GM19324 (cell line): ENCODE results near the gene DNAI4.
"Not testable (repeated sequence)": the region's sequence is repeated elsewhere in the genome, so short reads cannot be mapped to it uniquely, and the experiment has no call there.

Experiments used
- ATAC-seq: cut with Tn5 transposase; IDR thresholded peaks from one replicate; pipeline ENCODE4 v1.9.1; 2021; ENCODE audit warnings: mild to moderate bottlenecking, moderate library complexity; ENCODE audit not compliant: unreplicated experiment, low FRiP score

The DNAI4 gene, protein sequence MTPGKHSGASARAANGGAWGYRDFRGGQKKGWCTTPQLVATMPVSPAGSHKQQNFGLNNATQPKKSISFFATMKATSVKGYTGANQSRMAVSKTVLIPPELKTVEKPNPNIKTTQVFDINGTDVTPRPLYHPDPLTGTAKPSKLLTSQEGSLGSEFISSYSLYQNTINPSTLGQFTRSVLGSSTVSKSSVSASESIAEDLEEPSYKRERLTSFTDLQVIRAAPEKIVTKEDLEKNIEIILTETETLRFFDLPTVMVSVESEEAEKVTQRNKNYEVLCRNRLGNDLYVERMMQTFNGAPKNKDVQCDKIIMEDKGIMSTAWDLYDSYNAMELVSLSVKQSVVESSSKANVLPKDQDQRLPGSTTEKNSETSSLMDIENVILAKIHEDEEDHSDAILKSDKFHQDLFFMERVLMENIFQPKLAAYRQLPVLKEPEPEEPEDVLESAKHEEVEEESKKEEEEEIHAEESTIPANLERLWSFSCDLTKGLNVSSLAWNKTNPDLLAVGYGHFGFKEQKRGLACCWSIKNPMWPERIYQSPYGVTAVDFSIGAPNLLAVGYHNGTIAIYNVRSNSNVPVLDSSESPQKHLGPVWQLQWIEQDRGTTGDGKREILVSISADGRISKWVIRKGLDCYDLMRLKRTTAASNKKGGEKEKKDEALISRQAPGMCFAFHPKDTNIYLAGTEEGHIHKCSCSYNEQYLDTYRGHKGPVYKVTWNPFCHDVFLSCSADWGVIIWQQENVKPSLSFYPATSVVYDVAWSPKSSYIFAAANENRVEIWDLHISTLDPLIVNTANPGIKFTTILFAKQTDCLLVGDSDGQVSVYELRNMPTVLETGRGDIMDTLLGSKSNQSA

DNA sequence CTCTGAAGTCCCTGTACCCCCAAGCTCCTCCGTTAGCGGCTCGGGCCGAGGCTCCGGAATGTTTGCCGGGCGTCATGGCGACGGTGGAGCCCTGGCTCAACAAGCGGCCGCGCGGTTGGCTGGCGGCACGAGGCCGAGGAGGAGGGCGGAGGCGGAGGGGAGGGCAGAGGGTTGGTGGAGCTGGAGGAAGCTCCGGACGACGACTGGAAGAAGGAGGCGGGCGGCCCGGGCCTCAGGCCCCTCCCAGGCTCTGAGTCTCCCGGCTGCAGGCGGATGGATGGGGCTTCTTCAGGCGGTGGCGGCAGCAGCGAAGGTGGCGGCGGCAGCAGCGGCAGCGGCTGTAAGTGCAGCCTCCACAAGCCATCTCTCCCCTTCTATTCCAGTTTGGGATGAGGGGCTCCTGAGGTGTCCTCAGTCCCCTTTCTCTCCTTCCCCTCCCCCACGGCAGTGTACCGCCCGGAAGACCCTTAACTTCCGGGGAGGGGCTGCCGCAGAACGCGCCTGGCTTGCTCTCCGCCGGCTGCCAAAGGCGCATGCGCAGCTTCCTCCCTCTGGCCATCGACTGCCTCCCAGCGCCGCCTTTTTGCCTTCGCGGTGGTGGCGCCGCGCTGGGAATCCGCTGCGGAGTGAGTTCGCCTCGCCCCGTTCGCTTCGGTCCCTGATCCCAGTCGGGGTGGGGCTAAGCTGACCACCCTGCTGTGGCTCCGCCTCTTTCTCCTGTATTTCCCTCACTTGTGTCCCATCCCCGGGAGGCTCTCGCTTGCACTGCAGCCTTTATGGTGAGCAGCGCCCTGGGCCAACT is at the start of gene DNAI4, which contains the start of gene MIER1:
DNAI4 (minus strand) TSS at position 101 of the 802 bp plus-strand sequence; CDS start at position 76, 25 bp downstream.
MIER1 (plus strand) TSS at position 235 of the 802 bp plus-strand sequence; CDS start at position 274, 39 bp downstream.
- ATAC-seq, result peak; percentile 98

DNA sequence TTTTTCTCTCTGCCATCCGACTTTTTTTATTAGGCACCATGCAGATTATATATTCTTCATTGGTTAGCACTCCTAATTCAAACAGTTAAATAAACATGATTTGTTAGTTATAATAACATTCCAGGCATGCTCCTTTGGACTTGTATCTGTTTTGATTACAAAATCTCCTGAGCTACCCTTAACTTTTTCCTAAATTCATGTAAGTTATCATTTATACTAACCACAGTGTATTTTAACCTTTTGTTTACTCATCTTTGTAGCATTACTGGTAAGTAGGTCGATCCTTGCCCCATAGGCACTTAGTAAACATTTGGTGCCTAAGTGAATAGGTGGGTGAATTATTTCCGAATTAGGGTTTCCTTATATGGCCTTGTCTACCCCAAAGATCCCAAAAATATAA is 43.9 kb upstream of the DNAI4 start:
- no peak for ATAC-seq

DNA sequence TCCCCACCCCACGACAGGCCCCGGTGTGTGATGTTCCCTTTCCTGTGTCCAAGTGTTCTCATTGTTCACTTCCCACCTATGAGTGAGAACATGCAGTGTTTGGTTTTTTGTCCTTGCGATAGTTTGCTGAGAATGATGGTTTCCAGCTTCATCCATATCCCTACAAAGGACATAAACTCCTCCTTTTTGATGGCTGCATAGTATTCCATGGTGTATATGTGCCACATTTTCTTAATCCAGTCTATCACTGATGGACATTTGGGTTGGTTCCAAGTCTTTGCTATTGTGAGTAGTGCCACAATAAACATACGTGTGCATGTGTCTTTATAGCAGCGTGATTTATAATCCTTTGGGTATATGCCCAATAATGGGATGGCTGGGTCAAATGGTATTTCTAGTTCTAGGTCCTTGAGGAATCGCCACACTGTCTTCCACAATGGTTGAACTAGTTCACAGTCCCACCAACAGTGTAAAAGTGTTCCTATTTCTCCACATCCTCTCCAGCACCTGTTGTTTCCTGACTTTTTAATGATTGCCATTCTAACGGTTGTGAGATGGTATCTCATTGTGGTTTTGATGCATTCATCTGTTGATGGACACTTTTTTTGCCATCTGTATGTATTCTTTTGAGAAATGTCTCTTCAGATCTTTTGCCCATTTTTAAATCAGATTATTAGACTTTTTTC is 41.7 kb upstream of the DNAI4 start:
- not testable (repeated sequence) for ATAC-seq

DNA sequence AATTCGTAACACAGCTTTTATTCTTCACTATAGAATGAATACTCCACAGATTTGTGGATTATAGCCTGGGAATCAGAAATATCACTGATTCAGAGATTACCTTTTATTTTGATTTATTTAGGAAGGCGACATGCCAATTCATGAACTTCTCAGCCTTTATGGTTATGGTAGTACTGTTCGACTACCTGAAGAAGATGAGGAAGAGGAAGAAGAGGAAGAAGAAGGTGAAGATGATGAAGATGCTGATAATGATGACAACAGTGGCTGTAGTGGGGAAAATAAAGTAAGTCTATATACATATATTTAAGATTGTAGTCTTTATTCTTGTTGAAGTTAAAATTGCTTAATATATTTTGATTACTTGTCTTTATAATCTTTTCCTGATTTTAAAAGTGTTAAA is 33.3 kb upstream of the DNAI4 start:
- no peak for ATAC-seq

DNA sequence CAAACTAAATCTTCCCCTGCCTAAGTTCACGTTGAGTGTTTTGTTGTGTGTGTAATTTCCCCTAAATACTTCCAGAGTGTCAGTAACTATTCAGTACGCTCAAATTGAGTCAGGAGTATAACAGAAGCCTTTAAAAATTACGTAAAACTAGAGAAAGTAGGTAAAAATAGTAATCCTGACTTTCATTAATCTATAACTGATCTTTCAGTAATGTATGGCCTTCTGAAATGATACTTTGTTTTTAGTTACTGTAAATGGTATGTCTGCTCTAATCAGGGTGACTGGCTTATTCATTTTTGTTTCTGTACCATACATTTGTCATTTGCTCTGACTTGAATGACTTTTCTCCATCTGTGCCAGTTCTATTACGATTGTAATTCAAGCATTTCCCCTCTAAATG is 29.6 kb upstream of the DNAI4 start:
- no peak for ATAC-seq

DNA sequence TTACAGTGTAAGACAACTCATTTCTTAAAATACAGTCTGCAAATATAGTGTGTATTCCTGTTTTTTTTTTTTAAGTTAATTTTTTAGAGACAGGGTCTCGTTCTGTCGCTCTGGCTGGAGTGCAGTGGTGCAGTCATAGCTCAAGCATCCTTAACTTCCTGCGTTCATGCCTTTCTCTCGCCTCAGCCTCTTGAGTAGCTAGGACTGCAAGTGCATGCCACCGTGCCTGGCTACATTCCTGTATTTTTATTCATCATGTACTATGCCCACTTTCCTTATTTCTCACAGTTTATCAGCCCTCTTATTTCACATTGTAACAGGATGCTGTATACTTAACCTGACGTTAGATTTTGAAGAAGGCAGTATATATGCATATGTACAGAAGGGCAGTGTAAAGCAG is 26.9 kb upstream of the DNAI4 start:
- no peak for ATAC-seq

DNA sequence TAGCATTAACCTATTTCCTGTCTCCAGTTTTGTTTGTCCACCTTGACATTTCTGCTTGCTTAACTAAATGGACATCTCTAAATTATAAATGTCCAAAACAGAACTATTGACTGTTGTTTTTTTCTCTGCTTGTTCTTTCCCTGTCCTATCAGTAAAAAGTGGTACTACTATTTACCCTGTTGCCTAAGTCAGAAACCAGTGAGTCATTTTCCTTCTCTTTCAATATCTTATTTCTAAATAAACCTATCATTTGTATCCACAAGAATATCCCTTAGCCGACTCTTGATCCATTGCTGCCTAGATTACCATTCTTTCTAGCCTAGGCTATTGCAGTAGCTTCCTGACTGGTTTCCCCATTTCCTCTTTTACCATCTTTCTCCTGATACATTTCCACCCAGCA is 22.6 kb upstream of the DNAI4 start:
- ATAC-seq, result no peak

DNA sequence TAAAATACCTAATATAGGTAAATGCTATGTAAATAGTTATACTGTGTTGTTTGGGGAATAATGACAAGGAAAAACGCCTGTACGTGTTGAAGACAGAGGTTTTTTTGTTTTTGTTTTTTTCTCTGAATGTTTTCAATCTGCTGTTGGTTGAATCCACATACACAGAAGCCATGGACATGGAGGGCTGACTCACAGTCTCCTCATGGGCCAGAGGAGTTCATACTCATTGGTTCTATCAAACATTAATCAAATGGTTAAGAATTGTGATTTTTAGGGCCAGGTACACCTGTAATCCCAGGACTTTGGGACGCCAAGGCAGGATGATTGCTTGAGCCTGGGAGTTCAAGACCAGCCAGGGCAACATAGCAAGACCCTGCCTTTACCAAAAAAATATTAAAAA is 20.7 kb upstream of the DNAI4 start:
- no peak for ATAC-seq

DNA sequence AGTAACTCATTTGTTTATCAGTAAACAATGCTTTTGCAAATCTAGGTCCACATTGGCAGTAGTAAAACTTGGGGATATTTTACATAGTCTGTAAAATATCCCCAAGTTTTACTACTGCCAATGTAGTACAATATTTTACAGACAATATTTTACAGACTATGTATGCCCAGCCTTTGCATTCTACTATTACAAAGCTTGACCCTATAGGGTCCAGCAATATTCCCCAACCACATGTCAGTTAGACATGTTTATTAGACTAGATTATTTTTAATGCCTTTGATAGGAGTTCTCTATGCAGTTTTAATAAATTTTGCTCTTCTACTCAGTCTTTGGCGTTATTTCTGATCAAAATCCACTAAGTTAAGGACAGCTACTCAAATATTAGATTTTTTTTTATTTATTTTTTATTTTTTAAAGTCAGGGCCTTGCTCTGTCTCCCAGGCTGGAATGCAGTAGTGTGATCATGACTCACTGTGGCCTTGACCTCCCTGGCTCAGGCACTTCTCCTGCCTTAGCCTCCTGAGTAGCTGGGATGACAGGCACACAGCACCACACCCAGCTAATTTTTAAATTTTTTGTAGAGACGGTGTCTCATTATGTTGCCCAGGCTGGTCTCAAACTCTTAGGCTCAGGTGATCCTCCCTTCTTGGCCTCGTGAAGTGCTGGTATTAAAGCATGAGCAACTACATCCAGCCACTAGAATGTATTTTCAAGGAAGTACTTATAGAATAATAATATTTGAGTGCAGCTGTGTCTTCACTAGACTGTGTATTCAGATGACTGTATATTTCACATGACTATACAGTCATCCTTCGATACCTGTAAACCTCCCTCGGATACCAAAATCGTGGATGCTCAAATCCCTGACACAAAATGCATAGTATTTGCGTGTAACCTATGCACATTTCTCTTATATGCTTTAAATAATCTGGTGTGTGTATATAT is 19.9 kb upstream of the DNAI4 start:
- no peak for ATAC-seq

DNA sequence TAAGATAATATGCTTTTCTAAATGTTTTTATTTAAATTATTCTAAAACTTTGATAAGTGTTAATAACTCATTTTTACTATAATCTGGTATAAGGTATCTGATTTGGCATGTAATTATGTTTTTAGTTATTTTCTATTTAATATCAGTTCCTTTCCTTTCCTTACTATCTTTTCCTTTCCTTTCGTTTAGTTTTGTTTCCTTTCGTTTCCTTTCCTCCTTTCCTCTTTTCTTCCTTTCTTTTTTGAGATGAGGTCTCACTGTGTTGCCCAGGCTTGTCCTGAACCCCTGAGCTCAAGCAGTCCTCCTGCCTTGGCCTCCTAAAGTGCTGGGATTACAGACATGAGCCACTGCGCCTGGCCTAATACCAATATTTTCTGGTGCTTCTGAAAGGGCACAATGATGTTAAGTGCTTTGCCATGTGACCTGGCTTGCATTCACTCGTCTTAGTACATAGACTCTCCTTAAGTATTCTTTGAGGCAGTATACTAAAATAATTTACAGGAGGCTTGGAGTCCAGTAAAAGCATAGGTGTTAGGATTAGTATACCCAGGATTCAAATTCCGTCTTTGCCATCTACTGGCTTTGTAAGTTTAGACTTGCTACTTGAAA is 18.8 kb upstream of the DNAI4 start:
- no peak for ATAC-seq

DNA sequence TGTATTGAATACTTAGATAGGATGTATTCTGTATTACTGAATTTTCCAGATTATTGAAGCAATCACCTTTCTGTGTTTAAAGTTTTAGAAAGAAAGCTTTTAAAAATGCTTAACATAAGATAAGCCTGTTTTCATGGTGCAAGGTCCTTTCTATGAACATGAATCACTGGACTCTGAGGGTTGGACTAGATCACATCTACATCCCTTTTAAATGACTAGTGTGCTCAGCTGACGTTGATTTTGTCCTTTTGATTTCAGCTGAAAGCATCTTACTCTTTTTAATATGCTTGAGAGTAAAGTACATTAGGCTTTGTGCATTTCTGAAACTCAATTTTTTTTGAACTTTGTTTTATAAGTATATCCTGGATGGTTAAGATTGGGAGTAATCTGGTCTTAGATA is 16.3 kb upstream of the DNAI4 start:
- ATAC-seq, result no peak

DNA sequence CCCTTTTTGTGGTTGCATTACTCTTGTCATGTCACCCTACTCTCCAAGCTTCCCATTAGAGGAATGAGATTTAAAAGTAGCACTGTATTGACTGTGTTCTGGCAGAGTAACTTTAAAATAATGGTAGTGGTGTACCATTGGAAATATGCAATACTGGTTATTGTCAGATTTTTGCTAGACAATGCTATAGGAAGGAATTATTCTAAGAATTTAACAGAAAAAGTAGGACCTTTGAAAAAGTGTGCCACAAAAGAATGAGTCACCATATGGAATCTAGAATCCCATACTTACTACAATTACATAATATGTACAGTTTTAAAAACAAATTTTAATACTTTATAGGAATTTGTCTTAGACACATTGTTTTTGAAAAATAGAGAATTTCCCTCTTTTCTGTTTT is 14.0 kb upstream of the DNAI4 start:
- ATAC-seq, result no peak

DNA sequence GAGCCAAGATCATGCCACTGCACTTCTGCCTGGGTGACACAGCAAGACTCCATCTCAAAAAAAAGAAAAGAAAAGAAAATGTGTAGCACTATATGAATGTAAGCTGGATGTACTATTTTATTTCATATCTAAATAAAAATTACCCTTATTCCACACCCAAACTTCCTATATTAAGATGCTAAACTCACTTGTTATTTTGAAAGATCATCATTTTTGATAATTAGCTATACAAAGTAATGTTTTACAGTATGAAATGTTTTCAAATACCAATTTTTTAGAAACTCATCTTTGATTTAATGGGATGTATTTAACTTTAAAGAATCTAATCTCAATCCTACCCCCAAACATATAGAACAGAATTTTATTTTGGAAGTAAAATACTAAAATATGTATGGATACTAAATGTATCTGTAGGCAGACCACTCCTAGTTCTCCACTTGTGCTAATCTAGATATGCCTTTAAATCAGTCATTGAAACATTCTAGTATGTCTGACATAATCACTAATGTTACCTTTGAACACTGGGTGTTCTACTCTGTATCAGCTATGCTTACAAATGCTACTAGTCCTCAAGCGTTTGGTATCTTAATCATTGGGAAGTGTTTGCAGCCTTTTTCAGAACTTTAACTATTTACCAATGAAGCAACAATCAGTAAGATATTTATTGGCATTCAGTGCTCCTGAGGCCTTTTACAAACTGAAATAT is 13.0 kb upstream of the DNAI4 start:
- no peak for ATAC-seq

DNA sequence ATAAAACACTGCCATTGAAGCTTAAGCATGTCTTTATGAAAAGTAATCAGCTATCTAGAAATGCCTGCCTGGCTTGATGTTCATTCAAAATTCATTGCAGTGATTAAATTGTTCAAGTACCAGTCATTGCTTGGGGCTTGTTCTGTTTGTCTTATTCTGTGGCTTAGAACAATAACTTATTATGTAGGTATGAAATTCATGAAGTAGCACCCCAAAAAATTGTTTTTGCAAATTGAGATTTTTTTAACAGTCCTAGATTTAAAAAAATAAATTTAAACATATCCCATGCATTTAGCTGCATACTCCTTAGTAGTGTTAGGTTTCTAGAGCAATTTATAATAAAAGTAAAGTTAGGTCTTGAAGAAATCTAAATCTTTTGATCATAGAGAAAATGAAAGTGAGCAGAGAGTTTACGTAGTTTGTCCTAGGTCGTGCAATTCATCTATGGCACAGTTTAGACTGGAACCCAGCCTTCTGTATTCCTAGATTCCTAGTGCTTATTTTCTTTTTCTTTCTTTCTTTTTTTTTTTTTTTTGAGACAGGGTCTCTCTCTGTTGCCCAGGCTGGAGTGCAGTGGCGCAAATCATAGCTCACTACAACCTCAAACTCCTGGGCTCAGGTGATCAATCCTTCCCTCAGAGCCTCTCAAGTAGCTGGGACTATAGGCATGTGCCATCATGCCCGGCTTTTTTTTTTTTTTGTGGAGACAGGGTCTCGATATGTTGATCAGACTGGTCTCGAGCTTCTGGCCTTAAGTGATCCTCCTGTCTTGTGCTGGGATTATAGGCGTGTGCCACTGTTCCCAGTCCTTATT is 9.4 kb upstream of the DNAI4 start:
- no peak for ATAC-seq

DNA sequence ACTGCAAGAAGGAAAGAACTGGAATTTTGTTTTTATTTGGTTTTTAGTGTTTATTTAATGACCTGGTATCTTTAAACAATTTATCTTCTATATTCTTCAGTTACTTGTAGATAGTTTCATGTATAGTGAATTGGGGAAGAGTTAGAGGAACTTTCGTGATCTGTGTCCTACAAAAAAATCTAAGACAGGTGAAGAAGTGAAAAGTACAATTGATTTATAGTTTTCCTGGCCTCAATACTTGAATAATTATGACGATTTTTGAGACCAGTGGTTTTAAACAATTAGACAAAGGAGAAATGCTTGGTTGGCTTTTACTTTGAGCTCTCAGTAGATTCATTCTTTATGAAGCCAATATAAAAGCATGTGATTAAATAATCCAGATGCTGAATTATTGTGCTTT is 7.6 kb upstream of the DNAI4 start:
- ATAC-seq, result no peak

DNA sequence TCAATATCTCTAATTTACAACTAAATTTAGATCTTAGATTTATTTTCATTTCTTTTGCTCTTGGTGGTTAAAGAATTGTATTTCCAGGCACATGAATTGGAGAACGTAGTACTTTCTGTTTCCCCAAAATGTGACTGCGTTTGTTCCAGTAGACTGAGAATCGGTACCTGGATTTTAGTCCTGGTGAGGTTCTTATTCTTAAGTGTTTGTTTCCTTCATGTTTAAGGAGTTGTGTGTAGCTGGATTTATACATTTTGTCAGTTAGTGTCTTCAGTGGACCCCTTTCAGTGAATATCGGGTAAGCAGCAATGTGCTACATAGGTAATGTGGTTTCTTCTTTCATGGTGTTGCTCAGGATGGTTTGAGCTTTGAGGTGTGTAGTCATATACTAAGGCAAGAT is 6.9 kb upstream of the DNAI4 start:
- no peak for ATAC-seq

DNA sequence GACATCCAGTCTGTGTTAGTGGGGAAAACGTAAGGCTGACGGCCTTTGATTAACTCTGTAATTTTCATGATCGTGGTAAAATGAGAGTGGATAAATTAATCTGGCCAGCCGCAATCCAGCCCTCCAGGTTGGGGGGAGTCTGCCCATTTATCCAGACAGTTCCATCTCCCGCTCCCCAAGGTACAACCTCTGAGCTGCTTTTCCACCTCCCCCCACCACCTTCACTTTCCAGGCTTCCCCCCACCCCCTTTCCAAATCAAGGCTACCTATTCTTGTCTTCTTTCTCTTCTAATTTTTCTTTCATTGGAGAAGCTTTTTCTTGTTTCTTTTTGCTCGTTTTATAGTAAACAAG is 6.1 kb upstream of the DNAI4 start:
- no peak for ATAC-seq
